Activated T-cell treated with anti-CD3 and anti-CD28 coated beads, Interleukin-2, amount 50 U/mL, for 1 hour (primary cell): ENCODE measurements around the gene CNPY4.

Experiments used
- DNase-seq: peaks from one replicate; pipeline ENCODE4 v3.0.0-alpha.2; 2020

CNPY4 gene

GRCh38 chr7:100091411-100092181, 27.8 kb upstream of the CNPY4 start:
- no peak for DNase-seq

GRCh38 chr7:100093054-100093453, 26.4 kb upstream of the CNPY4 start:
- no peak for DNase-seq

DNA sequence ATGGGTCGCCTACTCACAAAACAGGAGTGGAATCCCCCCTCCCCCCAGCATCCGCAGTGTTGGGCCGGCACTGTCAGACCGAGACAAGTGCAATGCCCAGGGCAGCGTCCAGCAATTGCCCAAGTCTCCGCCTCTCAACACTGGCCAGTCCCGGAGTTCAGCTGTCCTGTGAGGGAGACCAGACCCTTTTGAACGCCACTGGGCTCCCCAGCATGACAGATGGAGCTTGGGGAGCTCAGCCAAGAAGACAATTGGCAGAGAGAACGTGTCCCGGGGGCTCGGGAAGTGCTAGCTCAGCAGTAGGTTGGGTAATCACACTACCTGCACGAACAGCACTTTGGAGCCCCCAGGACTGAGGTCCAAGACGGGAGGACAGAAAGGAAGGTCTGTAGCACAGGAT, 25.9 kb upstream of the CNPY4 start:
- no peak for DNase-seq

GRCh38 chr7:100093925-100094486, 25.4 kb upstream of the CNPY4 start:
- DNase-seq: no peak

DNA sequence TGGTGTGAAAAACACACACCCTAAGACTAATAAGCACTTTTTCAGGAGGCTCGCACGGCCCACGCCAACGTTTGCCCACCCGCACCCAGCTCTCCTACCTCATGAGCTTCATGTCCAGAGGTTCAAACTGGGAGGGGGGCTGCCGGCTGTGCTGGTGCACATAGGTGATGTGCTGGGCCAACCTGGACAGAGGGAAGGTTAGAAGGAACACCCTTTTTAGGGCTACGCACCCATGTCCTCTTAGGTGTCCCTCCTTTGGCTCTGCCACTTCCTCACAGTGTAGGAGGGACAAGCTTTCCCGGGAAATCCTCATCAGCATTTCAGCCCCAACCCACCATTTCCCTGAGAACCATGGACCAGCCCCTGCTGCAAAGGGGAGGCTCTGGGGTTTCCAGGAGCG, 24.1 kb upstream of the CNPY4 start:
- DNase-seq: no peak

DNA sequence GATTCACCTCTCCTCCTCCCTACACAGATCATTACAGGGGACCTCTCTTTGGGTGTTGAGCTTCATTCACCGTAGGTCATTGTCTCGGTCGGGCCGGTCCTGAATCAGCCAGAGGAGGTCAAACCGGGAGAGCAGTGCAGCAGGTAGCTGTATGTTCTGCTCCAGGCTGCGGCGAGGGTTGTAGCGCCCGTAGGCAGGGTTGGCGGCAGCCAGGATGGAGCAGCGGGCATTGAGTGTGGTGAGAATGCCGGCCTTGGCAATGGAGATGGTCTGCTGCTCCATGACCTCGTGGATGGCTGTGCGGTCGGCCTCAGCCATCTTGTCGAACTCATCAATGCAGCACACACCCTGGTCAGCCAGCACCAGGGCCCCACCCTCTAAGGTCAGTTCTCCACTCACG, 23.7 kb upstream of the CNPY4 start:
- DNase-seq: no peak

DNA sequence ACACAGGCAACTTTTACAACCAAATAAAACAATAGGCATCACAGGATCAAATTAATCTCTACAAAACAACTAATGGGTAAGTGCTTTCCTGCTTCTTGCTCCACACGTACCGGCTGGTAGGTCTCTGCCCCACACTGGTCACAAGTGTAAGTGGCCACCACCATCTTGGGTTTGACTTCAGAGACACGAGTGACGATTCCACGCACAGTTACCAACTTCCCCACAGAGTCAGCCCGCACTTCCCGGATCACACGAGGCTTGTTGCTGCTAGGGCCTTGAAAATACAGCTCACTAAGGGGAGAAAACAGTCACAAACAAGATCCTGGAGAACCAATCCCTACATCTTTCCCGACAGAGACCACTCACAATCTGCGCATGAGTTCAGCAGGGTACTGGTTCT, 20.5 kb upstream of the CNPY4 start:
- DNase-seq: no peak

- DNase-seq: no peak
These were observed 20.0 kb upstream of the CNPY4 start for GRCh38 chr7:100099452-100099851.

DNA sequence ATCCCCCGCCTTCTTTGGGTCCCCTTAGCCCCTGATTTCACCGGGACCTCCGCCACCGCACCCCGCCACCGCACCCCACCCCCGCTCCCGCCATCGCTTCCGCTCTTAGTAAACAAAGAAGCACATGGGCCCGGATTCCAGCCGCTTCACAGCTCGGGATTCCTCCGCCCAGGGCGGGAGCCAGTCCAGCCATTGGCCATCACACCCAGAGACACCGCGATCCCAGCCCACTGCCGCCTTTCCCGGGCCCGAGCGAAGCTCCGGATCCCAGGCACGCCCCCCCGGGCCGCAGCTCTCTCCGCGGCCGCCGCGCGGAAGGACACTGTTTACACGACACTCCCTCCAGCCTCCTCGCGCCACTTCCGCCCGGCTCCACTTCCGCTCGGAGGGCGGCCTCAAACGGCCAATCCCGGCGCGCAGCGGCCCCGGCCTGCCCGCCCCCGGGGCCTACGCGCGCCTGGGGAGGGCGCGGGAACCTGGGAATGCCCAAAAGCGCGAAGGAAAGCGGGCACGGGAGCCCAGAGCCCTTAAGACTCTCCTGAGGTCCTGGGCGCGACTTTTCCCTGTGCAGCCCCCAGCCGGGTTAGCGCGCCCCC, 18.9 kb upstream of the CNPY4 start:
- DNase-seq: peak; percentile 87

DNA sequence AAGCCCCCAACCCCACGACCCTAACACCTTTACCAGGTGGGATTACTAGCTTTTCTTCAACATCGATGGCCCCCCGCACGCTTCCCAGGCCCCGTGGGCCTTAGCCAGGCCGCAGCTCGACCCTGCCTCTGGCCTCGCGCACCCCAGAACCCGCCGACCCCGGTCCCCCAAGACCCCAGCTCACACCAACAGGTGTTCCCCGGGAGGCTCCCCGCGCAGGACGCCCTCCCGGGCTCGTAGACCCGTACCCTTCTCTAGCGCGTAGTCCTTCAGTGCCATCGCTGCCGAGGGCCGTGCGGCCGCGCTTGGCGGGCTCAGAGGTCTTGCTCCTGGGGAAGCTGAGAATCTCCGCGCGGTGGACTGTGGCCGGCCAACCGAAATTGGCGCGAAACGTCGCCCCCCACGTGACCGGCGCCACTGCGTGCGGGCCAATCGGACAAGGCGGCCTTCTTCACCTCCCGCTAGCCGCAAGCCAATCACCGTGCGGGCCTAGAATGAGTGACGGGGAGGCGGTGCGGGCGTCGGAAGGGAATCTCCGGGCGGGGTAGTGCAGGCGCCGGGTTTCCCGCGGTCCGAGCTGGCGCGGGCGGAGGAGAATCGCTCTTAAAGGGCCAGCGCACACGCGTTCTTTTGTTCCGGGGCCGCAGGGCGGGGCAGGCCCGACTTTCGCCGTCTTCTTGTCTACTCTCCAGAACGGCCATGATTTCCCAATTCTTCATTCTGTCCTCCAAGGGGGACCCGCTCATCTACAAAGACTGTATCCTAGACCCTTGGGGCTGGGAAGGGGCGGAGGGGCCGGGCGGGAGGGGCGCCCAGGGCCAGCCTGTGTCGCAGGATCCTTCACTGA, 18.2 kb upstream of the CNPY4 start, which contains the start of the genes AP4M1 and MCM7:
Gene AP4M1, plus strand, starts transcription at position 628 of the 847 bp plus-strand sequence. Its CDS starts 72 bp downstream, at position 700.
Gene MCM7, minus strand, starts transcription at position 382 of the 847 bp plus-strand sequence. Its CDS starts 103 bp downstream, at position 279.
- DNase-seq: peak; percentile 93

DNA sequence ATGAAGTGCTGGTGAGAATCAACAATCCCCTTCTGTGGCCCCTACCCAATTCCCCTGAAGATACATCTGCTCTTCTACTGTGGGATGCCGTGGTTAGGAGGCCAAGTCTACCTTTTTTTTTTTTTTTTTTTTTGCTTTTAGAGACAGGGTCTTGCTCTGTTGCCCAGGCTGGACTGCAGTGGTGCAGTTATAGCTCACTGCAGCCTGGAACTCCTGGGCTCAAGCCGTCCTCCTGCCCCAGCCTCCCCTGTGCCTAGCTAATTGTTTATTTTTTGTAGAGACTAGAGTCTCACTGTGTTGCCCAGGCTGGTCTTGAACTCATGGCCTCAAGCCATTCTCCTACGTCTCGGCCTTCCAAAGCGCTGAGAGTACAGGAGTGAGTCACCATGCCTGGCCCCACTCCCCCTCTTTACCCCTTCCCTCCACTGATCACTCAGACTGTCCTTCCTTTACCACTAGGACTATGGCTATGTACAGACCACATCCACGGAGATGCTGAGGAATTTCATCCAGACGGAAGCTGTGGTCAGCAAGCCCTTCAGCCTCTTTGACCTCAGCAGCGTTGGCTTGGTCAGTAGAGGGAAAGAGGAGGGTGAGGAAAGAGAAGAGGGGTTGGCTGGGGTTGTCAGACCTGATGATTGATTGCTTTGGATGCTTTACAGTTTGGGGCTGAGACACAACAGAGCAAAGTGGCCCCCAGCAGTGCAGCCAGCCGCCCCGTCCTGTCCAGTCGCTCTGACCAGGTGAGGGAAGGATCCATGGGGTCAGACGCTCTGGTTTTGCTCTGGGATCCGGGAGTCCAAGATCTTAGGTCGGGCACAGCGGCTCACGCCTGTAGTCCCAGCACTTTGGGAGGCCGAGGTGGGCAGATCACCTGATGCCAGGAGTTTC, 16.2 kb upstream of the CNPY4 start:
- no peak for DNase-seq

GRCh38 chr7:100105534-100105933, 13.9 kb upstream of the CNPY4 start:
- DNase-seq: no peak

- no peak for DNase-seq
These were observed 12.8 kb upstream of the CNPY4 start for GRCh38 chr7:100106633-100107032.

DNA sequence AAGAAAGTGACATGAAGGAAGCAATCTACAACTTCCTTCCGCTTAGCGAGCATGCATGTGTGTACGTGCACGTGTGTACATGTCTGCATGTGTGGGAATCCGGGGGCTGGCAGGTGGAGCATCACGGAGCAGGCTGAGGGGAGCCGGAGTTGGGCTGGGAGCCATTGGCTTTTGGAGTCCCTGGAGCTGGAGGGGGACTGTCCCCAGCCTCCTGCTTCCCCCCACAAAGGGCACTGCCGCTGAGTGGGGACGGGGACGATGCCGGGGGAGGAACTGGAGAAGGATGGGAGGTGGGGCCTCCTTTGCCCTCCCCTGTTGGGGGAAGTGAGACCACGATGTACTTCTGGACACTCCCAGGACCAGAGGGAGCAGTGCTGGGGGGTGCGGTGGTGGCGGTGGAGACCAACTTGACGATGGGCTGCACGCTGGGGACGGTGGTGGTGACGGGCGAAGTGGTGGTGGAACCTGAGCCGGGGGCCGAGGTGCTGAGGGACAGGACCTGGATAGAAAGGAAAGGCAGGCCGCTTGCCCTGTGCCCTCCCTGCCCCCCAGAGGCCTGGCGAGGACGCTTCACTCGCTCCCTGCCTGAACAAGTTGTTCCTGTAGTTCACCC, 12.2 kb upstream of the CNPY4 start:
- no peak for DNase-seq

DNA sequence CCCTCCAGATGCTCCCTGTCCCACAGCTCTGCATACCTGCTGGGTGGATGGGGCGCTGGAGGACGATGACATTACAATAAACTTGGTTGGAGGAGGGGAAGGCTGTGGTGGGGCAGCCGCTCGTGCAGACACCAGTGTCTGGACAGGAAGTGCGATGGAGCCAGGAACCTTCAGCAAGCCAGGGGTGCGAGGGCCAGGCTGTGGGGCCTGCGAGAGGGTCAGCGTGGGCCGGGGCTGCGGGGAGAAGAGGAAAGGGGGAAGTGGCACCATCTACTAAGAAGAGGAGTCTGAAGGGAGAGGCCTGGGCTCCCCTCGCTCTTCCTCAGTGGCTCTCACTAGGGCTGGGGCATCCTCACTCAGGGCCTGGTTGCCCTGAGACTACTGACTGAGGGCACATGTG, 11.5 kb upstream of the CNPY4 start:
- DNase-seq: no peak

DNA sequence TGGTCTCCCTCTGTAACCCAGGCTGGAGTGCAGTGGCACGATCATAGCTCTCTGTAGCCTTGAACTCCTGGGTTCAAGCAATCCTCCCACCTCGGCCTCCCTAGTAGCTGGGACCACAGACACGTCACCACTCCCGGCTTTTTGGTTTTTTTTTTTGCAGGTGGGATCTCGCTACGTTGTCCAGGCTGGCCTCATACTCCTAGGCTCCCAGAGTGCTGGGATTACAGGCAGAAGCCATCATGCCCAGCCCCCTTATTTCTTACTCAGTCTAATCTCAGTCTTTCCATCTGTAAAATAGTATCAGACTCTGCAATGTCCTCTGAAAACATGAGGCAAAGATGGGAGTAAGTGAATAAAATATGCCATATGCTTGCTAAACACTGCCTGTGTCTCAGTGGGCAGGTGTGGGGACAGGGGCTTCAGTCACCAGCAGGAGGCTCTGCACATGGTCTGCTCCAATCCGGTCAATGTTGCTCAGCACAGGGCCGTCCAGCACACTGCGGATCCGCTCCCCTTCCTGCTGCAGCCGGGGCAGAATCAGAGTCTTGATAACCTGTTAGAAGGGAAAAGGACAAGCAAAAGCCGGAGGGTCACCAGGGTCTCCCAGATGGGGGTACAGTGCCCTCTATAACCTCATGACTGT, 9.8 kb upstream of the CNPY4 start:
- DNase-seq: no peak

GRCh38 chr7:100111156-100111555, 8.3 kb upstream of the CNPY4 start:
- DNase-seq: no peak

DNA sequence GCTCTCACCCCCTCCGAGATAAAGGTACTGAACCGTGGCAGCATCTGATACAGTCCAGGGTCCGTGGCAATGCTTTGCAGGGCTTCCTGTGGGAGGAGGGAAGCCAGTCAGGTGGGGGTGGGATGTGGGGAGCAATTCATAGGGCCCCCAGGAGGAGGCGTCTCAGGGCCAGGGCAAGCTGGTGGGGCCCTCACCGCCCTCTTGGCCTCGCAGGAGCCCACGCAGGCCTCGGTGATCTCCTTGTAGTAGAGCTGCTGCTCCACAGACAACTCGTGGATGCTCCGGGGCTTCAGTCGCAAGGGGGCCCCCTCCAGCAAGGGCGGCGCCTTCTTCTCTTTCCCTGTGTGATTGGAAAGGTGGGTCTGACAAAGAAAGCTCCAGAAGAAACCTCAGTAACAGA, 7.5 kb upstream of the CNPY4 start:
- DNase-seq: no peak

- DNase-seq: no peak
These were observed 4.4 kb upstream of the CNPY4 start for GRCh38 chr7:100115026-100115425.

DNA sequence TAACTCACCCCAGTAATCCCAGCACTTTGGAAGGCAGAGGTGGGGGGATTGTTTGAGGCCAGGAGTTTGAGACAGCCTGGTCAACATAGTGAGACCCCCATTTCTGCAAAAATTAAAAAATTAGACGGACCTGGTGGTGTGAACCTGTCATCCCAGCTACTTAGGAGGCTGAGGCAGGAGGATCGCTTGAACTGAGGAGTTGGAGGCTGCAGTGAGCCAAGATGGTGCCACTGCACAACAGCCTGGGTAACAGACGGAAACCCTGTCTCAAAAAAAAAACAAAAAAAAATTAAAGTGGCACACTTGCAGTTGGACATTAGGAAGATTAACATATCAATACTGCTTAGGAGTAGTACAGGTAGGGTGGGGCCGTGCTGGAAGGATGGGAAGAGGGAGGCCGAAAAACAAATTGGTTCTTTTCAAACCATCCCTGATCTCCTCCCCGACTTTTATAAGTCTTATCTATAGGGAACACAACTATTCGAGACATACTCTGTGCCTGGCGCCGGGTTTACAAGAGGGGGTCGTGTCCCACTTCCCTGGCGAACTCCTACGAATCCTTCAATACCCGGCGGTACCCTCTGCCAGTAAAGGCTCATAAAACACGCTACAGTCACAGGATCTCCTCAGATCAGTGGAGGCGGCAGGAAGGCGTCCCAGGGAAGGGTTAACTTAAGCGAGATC, 904 bp upstream of the CNPY4 start:
- DNase-seq: no peak
